HEK293T (cell line): ENCODE measurements around the gene KIAA1549.

Source experiments
- PKNOX1 ChIP-seq: fragments of 450-650 bp; IDR thresholded peaks from 2 replicates; pipeline ENCODE4 v1.6.1; 2016
- SP1 ChIP-seq: fragments of 450-650 bp; IDR thresholded peaks from 2 replicates; pipeline ENCODE4 v1.6.1; 2017

- no peak for TF ChIP-seq SP1
- TF ChIP-seq PKNOX1, result no peak
Measured at GRCh38 chr7:138999414-138999813, 18.2 kb upstream of the KIAA1549 start.
